SK-N-DZ (cell line): ENCODE measurements around the gene SLC8A3.

Experiments used
- DNase-seq: peaks from one replicate; pipeline ENCODE4 v3.0.0-alpha.2; 2015; ENCODE audit warnings: low spot score

SLC8A3 gene

GRCh38 chr14:70069186-70069585 lies 119.6 kb downstream of the SLC8A3 start:
- DNase-seq, result no peak

- DNase-seq, result no peak
These were observed 120.9 kb downstream of the SLC8A3 start for GRCh38 chr14:70067810-70068209.

GRCh38 chr14:70064136-70064865 lies 124.5 kb downstream of the SLC8A3 start:
- DNase-seq, result no peak

GRCh38 chr14:70061108-70061507 lies 127.6 kb downstream of the SLC8A3 start:
- no peak for DNase-seq

- no peak for DNase-seq
These were observed 129.2 kb downstream of the SLC8A3 start for GRCh38 chr14:70059545-70059944.

GRCh38 chr14:70057519-70058136 lies 131.1 kb downstream of the SLC8A3 start:
- no peak for DNase-seq

- DNase-seq, result no peak
These were observed 135.8 kb downstream of the SLC8A3 start for GRCh38 chr14:70052990-70053389.

- DNase-seq, result no peak
These were observed 138.6 kb downstream of the SLC8A3 start for GRCh38 chr14:70050136-70050535.

GRCh38 chr14:70049605-70050004 lies 139.1 kb downstream of the SLC8A3 start:
- peak; percentile 16 for DNase-seq

- DNase-seq, result no peak
These were observed 140.5 kb downstream of the SLC8A3 start for GRCh38 chr14:70048313-70048654.

GRCh38 chr14:70047598-70048312 lies 141.0 kb downstream of the SLC8A3 start:
- no peak for DNase-seq

- DNase-seq, result peak; percentile 76
These were observed 142.8 kb downstream of the SLC8A3 start for GRCh38 chr14:70045844-70046535.

GRCh38 chr14:70045310-70045709 lies 143.4 kb downstream of the SLC8A3 start:
- no peak for DNase-seq

- no peak for DNase-seq
These were observed 145.8 kb downstream of the SLC8A3 start for GRCh38 chr14:70043001-70043400.

- DNase-seq, result no peak
These were observed 152.1 kb downstream of the SLC8A3 start for GRCh38 chr14:70036665-70037064.

- no peak for DNase-seq
These were observed 154.5 kb downstream of the SLC8A3 start for GRCh38 chr14:70034257-70034656.

- no peak for DNase-seq
These were observed 155.2 kb downstream of the SLC8A3 start for GRCh38 chr14:70033561-70033960.

GRCh38 chr14:70033116-70033515 lies 155.6 kb downstream of the SLC8A3 start:
- no peak for DNase-seq

GRCh38 chr14:70032447-70032846 lies 156.3 kb downstream of the SLC8A3 start:
- DNase-seq, result no peak

GRCh38 chr14:70032016-70032415 lies 156.7 kb downstream of the SLC8A3 start:
- no peak for DNase-seq

- no peak for DNase-seq
These were observed 159.2 kb downstream of the SLC8A3 start for GRCh38 chr14:70029296-70030132.
